A549 treated with ZK216348 at 1 μM for 4 hours (cell line): ENCODE measurements around the gene KRT77. TPM values are rescaled to one million over a fixed set of nuclear protein-coding genes. Genes with fewer than 3 reads are reported as not detected.

Experiments
- total RNA-seq: library from RNA; stranded (reverse); fragments of 200-300 nt; extraction: Qiagen RNA extraction; gene quantifications from 5 replicates; pipeline ENCODE4 v1.2.3, GENCODE V29; 2022; ENCODE audit warnings: low read depth

Gene KRT77
- total RNA-seq, result not detected in 5 replicates

GRCh38 chr12:52703424-52703823, at the start of gene KRT77:
Gene KRT77, minus strand, starts transcription at chr12:52703524. Its CDS starts 90 bp downstream, at chr12:52703434.

GRCh38 chr12:52680363-52680762, 23.0 kb downstream of the KRT77 start, which contains the start of gene KRT1:
Gene KRT1, minus strand, starts transcription at chr12:52680407. Its CDS starts 59 bp downstream, at chr12:52680348.

GRCh38 chr12:52651726-52652261, 51.5 kb downstream of the KRT77 start, which contains the start of gene KRT2:
Gene KRT2, minus strand, starts transcription at chr12:52652211. Its CDS starts 69 bp downstream, at chr12:52652142.

Other genes with a start within 250 kb of the KRT77 start
- not detected in 5 replicates for gene KRT6C, start 229.7 kb downstream of the KRT77 start, total RNA-seq
- gene KRT6A, start 210.3 kb downstream of the KRT77 start, total RNA-seq, result 3.0 to 5.6 TPM (median 5.1 TPM) in 5 replicates
- gene KRT5, start 183.1 kb downstream of the KRT77 start, total RNA-seq, result 0.20 to 0.49 TPM (median 0.25 TPM) in 5 replicates
- gene KRT71, start 150.4 kb downstream of the KRT77 start, total RNA-seq, result not detected in 5 replicates
- gene KRT74, start 129.7 kb downstream of the KRT77 start, total RNA-seq, result not detected in 5 replicates
- not detected in 5 replicates for gene KRT72, start 102.1 kb downstream of the KRT77 start, total RNA-seq
- not detected in 5 replicates for gene KRT73, start 85.0 kb downstream of the KRT77 start, total RNA-seq
- not detected in 5 replicates for gene KRT2, start 51.3 kb downstream of the KRT77 start, total RNA-seq
- not detected in 5 replicates for gene KRT1, start 23.1 kb downstream of the KRT77 start, total RNA-seq
- not detected in 5 replicates for gene KRT76, start 73.8 kb upstream of the KRT77 start, total RNA-seq
- 0.09 TPM in 1 of 5 replicates, not detected in the others for gene KRT3, start 92.6 kb upstream of the KRT77 start, total RNA-seq
- gene KRT4, start 110.6 kb upstream of the KRT77 start, total RNA-seq, result 1.7 to 4.0 TPM (median 2.7 TPM) in 5 replicates
- gene KRT79, start 130.8 kb upstream of the KRT77 start, total RNA-seq, result 0.09 TPM in 1 of 5 replicates, not detected in the others
- gene KRT78, start 145.5 kb upstream of the KRT77 start, total RNA-seq, result 0.24 TPM in 1 of 5 replicates, not detected in the others
- 3,219 to 4,452 TPM (median 4,030 TPM) in 5 replicates for gene KRT8, start 201.6 kb upstream of the KRT77 start, total RNA-seq
- 2,322 to 2,859 TPM (median 2,818 TPM) in 5 replicates for gene KRT18, start 245.6 kb upstream of the KRT77 start, total RNA-seq